T-cell (primary cell): Measurements from ENCODE around the gene GTPBP3. TPM values are rescaled to one million over a fixed set of nuclear protein-coding genes. Genes with fewer than 3 reads are reported as not detected.
A peak's percentile ranks its signal among the peaks of the same experiment; 100 is the strongest.

Experiments used
- ATAC-seq, 4 experiments: fragments of 200-7000 bp in 3 of 4; fragments of 150-1000 bp in 1 of 4; cut with Tn5 transposase; replicated peaks in 1 of 4; 1 replicate in 3 of 4; 2 replicates in 1 of 4; pipeline ENCODE4 v1.10.0; 2021; ENCODE audit warnings: moderate library complexity in 3 of 4, mild to moderate bottlenecking in 2 of 4, moderate number of reproducible peaks in 1 of 4
- CTCF ChIA-PET, 2 donors: fragments of 300-600 bp; sonication (Branson Sonifier 250); formaldehyde crosslinking; loops; one replicate each; lab custom pipeline; 2022; ENCODE audit warnings: antibody characterized with exemption in 2 of 2; lab: Charles Lee
- POLR2A ChIA-PET, 2 donors: fragments of 300-600 bp; sonication (Branson Sonifier 250); formaldehyde crosslinking; loops; one replicate each; lab custom pipeline; 2022; ENCODE audit warnings: antibody characterized with exemption in 2 of 2; lab: Charles Lee
- DNase-seq, 35 experiments: peaks; one replicate each; pipeline versions ENCODE4 v3.0.0 to v3.0.0-alpha.2; 2013 to 2023
- H3K27ac ChIP-seq: one replicate; pipeline ENCODE4 v1.5.1; 2013; ENCODE audit warnings: low read length
- H3K27me3 ChIP-seq, 2 experiments: replicated peaks in 1 of 2; 1 replicate in 1 of 2; 2 replicates in 1 of 2; pipeline versions ENCODE4 v1.6.1 to v1.7.0; 2013; ENCODE audit warnings: low read length in 1 of 2, mixed read lengths in 1 of 2; ENCODE audit not compliant: control insufficient read depth in 2 of 2, insufficient read depth in 2 of 2; ENCODE audit errors: extremely low read depth in 1 of 2
- H3K36me3 ChIP-seq, 2 donors: 1 replicate in 1 of 2; 2 replicates in 1 of 2; pipeline versions ENCODE4 v1.6.1 to v1.7.0; 2013; ENCODE audit warnings: low read length in 1 of 2; ENCODE audit not compliant: control insufficient read depth in 2 of 2, insufficient read depth in 1 of 2; ENCODE audit errors: extremely low read depth in 1 of 2
- H3K4me1 ChIP-seq, 2 experiments: 1 replicate in 1 of 2; 2 replicates in 1 of 2; pipeline versions ENCODE4 v1.6.1 to v1.7.0; 2013; ENCODE audit warnings: low read length in 2 of 2, mixed read lengths in 1 of 2; ENCODE audit not compliant: insufficient read depth in 2 of 2, control insufficient read depth in 1 of 2; ENCODE audit errors: extremely low read depth in 1 of 2
- H3K4me3 ChIP-seq, 2 donors: 1 replicate in 1 of 2; 2 replicates in 1 of 2; pipeline versions ENCODE4 v1.5.1 to v1.7.0; 2013; ENCODE audit warnings: mild to moderate bottlenecking in 2 of 2, low read length in 1 of 2, moderate library complexity in 1 of 2; ENCODE audit not compliant: control insufficient read depth in 1 of 2; ENCODE audit errors: extremely low read depth in 1 of 2
- H3K9me3 ChIP-seq: 2 replicates; pipeline ENCODE4 v1.7.0; 2013
- H3K27ac Mint-ChIP-seq, 2 donors: one replicate each; pipeline ENCODE4 v1.8.0; 2020 to 2021; ENCODE audit warnings: mild to moderate bottlenecking in 2 of 2, mixed read lengths in 2 of 2
- H3K27me3 Mint-ChIP-seq, 2 donors: one replicate each; pipeline ENCODE4 v1.8.0; 2021 to 2022; ENCODE audit warnings: mixed read lengths in 2 of 2
- H3K36me3 Mint-ChIP-seq: one replicate; pipeline ENCODE4 v1.8.0; 2021; ENCODE audit warnings: mixed read lengths
- H3K4me1 Mint-ChIP-seq, 3 donors: one replicate each; pipeline ENCODE4 v1.8.0; 2020 to 2022; ENCODE audit warnings: mixed read lengths in 3 of 3, mild to moderate bottlenecking in 1 of 3
- H3K4me3 Mint-ChIP-seq, 3 donors: one replicate each; pipeline ENCODE4 v1.8.0; 2020 to 2022; ENCODE audit warnings: mild to moderate bottlenecking in 3 of 3, mixed read lengths in 3 of 3, moderate library complexity in 3 of 3
- H3K9me3 Mint-ChIP-seq, 3 donors: one replicate each; pipeline ENCODE4 v1.8.0; 2020 to 2022; ENCODE audit warnings: mixed read lengths in 3 of 3
- WGBS: methylation state at CpG from one replicate; pipeline ENCODE4 v1.1.5; 2013; ENCODE audit warnings: missing lambda C conversion rate; ENCODE audit not compliant: insufficient coverage; 5-methylcytosine and 5-hydroxymethylcytosine counted together
- total RNA-seq, 35 experiments: library from RNA in 6 of 35; stranded (reverse) in 6 of 35; fragments of 120-200 nt in 1 of 35; gene quantifications; one replicate each; pipeline versions ENCODE4 v1.2.1 to v1.2.4 and lab custom pipeline; 2013 to 2026

The GTPBP3 gene
- total RNA-seq, 5 donors from 2014 or later (not counting 1 experiment from before 2014, with no cell fraction given), result 31.9 to 72.5 (median 65.7) TPM

DNA sequence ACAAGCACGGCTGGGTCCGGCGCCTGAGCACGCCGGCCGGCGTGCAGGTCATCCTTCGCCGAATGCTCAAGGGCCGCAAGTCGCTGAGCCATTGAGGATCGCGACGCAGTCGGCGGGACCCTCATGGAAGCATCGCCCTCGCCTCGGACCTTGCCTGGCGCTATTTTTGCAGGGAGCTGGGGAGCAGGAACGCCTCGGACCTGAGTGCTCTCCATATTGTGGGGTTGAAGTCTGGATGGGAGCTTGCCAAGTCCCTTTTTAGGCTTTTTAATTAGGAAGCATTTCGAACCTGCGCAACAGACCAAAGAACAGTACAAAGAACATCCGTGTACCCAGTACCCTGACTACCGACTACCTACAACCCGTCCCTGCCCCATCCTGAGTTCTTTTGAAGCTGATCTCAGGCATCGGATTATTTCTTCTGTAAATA lies 31.1 kb upstream of the GTPBP3 start:
- H3K27me3 ChIP-seq, result no peaks in the 10 kb centered on the region
- no peak for DNase-seq
- H3K27me3 Mint-ChIP-seq, result no peaks in the 10 kb centered on the region
- H3K4me3 Mint-ChIP-seq, result peak overlapping the region; percentile 80 to 89 (median 85)
- peak overlapping the region; percentile 59 for H3K27ac ChIP-seq
- ChIA-PET CTCF (interaction anchor here in 1 of 2 donors (0.7 kb wide), 1 partner anchor 40 kb away, joined by 4 read pairs; no protein-coding TSS in a partner anchor), POLR2A (interaction anchor here in 1 of 2 donors (0.9 kb wide), 1 partner anchor 21 kb away, joined by 3 read pairs; no protein-coding TSS in a partner anchor)
- H3K4me3 ChIP-seq, result peak overlapping the region; percentile 67 to 91
- H3K4me1 ChIP-seq, result peaks cover 8 to 74% of the 10 kb centered on the region in 2 experiments
- peaks cover 46 to 61% (median 55%) of the 10 kb centered on the region in 3 donors for H3K4me1 Mint-ChIP-seq
- H3K27ac Mint-ChIP-seq, result peak overlapping the region; percentile 89 to 94
- no peaks in the 10 kb centered on the region for H3K9me3 ChIP-seq
- 3% methylated on average over 24 of the region's 28 CpGs for WGBS
- no peaks in the 10 kb centered on the region for H3K9me3 Mint-ChIP-seq
- H3K36me3 ChIP-seq, result peaks cover 0 to 4% of the 10 kb centered on the region in 2 donors
- no peaks in the 10 kb centered on the region for H3K36me3 Mint-ChIP-seq
- no peak for ATAC-seq

DNA sequence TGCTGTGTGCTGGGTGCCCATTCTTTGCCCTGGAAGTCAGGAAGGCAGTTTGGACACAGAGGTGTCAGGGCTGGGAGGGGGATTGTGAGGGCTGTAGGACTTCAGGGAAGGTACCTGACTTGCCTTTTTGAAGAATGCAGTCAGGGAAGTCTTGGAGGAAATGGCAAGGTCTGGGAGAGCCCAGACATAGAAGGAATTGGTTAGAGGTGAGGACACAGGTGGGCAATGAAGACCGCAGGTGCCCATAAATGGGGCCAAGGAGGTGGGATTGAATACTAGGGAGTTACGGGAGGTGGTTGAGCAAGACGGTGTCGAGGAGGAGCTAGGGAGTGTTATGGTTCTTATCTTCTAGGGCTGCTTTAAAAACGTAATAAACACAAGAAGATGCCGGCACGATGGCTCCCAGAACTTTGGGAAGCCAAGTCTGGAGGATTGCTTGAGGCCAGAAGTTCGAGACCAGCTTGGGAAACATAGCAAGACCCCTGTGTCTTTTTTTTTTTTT lies 29.4 kb upstream of the GTPBP3 start:
- POLR2A ChIA-PET, result interaction anchor here in 1 of 2 donors (1.1 kb wide), 1 partner anchor 41 kb away, joined by 6 read pairs; the partner anchor contains the start of gene BABAM1
- no peaks in the 10 kb centered on the region for H3K27me3 Mint-ChIP-seq

DNA sequence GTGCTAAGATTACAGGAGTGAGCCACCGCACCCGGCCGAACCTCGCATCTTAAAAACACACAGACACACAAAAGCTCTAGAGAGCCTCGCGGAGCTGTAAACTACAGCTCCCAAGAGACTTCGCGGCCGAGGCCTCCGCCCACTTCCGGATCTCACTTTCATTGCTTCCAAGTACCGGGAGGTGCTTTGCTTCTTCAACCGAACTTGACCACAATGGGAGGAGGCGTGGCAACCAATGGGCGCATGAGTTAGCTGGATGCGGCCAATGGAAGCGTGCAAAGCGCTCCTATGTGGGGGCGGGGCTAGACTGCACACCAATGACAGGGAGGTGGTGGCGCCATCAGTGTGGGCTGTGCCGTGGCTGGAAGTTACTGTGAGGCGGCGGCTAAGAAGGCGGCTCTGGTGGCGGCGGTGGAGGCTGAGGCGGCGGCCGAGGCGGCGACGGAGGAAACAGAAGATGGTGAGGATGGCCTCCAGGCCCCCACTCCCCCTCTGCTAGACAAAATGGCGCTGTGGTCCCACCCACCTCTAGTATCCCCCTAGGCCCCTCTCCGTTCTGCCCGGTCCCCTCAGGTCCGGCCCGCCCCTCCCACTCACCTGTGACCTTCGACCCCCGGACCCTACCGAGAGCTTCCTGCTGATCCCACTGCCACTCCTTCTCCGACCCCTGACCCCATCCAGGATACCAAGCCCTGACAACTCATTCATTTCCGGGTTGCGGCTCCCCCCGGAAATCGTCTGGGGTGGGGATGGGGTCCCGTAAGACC lies 28.0 kb upstream of the GTPBP3 start, which contains the start of gene DDA1:
Gene DDA1 (plus strand): TSS at position 366 of the 767 bp plus-strand sequence. CDS start 92 bp downstream, at position 458.
- ATAC-seq, result peak; percentile 84 to 87 (median 86)
- H3K4me1 Mint-ChIP-seq, result peaks cover 41 to 51% (median 51%) of the 10 kb centered on the region in 3 donors
- no peaks in the 10 kb centered on the region for H3K27me3 Mint-ChIP-seq
- peak; percentile 92 to 100 (median 99) for DNase-seq
- no peaks in the 10 kb centered on the region for H3K9me3 Mint-ChIP-seq
- H3K36me3 ChIP-seq, result peaks cover 6 to 21% of the 10 kb centered on the region in 2 donors
- peak within 1 kb of the TSS; percentile 91 to 94 for H3K27ac Mint-ChIP-seq
- peaks cover 4% of the 10 kb centered on the region for H3K36me3 Mint-ChIP-seq
- 0% methylated on average over 29 of the region's 46 CpGs for WGBS
- CTCF ChIA-PET, result interaction anchor here in 1 of 2 donors (0.6 to 1.6 kb wide), 11 partner anchors 9 to 647 kb away, joined by 3 to 20 read pairs (median 5); partner anchors contain the start of genes BABAM1, BST2 and MVB12A
- no peaks in the 10 kb centered on the region for H3K27me3 ChIP-seq
- H3K27ac ChIP-seq, result peak within 1 kb of the TSS; percentile 52
- H3K4me1 ChIP-seq, result peaks cover 6 to 60% of the 10 kb centered on the region in 2 experiments
- POLR2A ChIA-PET, result interaction anchor here (0.5 to 1.2 kb wide), 9 partner anchors 19 to 747 kb away, joined by 3 to 8 read pairs (median 3); partner anchors contain the start of genes BABAM1 (in 2 of the 2) and MVB12A (in 1 of the 2)
- H3K4me3 Mint-ChIP-seq, result peak within 1 kb of the TSS; percentile 93 to 98 (median 96)
- H3K4me3 ChIP-seq, result peak within 1 kb of the TSS; percentile 62 to 75
- H3K9me3 ChIP-seq, result no peaks in the 10 kb centered on the region

More for the DNA sequence above, 29.4 kb upstream of the GTPBP3 start:
- Histone ChIP-seq H3K9me3 (no peaks in the 10 kb centered on the region), H3K27me3 (no peaks in the 10 kb centered on the region), H3K4me1 (peaks cover 6 to 72% of the 10 kb centered on the region in 2 experiments), H3K4me3 (no peak overlapping the region), H3K36me3 (peaks cover 0 to 12% of the 10 kb centered on the region in 2 donors), H3K27ac (no peak overlapping the region)
- Mint-ChIP-seq H3K27ac (peak overlapping the region in 1 of 2 donors; percentile 36), H3K4me1 (peaks cover 48 to 59% (median 57%) of the 10 kb centered on the region in 3 donors), H3K36me3 (peaks cover 4% of the 10 kb centered on the region), H3K9me3 (no peaks in the 10 kb centered on the region), H3K4me3 (peak overlapping the region; percentile 49 to 89 (median 80))
- no peak for DNase-seq
- ATAC-seq, result no peak
- 95% methylated on average over 7 of the region's 8 CpGs for WGBS
- CTCF ChIA-PET, result interaction anchor here in 1 of 2 donors (0.6 to 0.8 kb wide), 2 partner anchors 41 to 96 kb away, joined by 3 read pairs; partner anchors contain the start of gene BABAM1

DNA sequence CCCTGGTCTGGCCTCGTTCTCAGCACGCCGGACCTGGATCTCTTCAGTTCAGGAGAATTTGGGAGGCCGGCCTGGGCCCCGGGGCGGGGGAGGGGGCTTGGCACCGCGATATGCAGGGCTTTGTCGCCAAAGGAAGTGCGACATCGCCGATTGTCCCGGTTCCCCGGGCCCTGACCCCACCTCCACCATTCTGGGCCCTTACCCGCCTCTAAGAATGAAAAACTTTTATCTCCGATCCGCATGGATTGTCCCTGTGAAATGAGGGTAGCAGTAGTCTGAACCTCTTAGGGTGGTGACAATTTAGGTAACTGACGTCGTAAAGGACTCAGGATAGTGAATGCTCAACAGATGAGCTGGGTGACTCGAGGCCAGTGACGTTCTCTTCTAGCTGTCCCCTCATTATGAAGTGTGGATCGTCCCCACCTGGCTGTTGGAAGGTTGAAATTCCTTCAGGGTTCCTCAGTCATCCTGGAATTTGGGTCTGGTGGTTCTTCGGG lies 27.3 kb upstream of the GTPBP3 start:
- peak overlapping the region; percentile 93 to 98 (median 96) for H3K4me3 Mint-ChIP-seq
- peak in 5 of 35 experiments; percentile 14 to 33 (median 18) for DNase-seq
- POLR2A ChIA-PET, result interaction anchor here (0.6 to 1.2 kb wide), 3 partner anchors 43 to 110 kb away, joined by 3 to 4 read pairs (median 3); partner anchors contain the start of genes BABAM1 (in 2 of the 2) and MVB12A (in 1 of the 2)
- H3K27me3 Mint-ChIP-seq, result no peaks in the 10 kb centered on the region
- ATAC-seq, result no peak
- peaks cover 4% of the 10 kb centered on the region for H3K36me3 Mint-ChIP-seq
- CTCF ChIA-PET, result interaction anchor here in 1 of 2 donors (1.2 to 1.6 kb wide), 4 partner anchors 23 to 79 kb away, joined by 3 to 20 read pairs (median 5); partner anchors contain the start of gene BABAM1
- no peaks in the 10 kb centered on the region for H3K27me3 ChIP-seq
- peaks cover 10 to 26% of the 10 kb centered on the region in 2 donors for H3K36me3 ChIP-seq
- H3K4me1 ChIP-seq, result peaks cover 6 to 54% of the 10 kb centered on the region in 2 experiments
- 14% methylated on average over 10 of the region's 23 CpGs for WGBS
- peaks cover 36 to 47% (median 45%) of the 10 kb centered on the region in 3 donors for H3K4me1 Mint-ChIP-seq
- H3K27ac Mint-ChIP-seq, result peak overlapping the region; percentile 91 to 94
- H3K4me3 ChIP-seq, result peak overlapping the region; percentile 62 to 75
- H3K9me3 Mint-ChIP-seq, result no peaks in the 10 kb centered on the region
- H3K9me3 ChIP-seq, result no peaks in the 10 kb centered on the region
- peak overlapping the region; percentile 52 for H3K27ac ChIP-seq

DNA sequence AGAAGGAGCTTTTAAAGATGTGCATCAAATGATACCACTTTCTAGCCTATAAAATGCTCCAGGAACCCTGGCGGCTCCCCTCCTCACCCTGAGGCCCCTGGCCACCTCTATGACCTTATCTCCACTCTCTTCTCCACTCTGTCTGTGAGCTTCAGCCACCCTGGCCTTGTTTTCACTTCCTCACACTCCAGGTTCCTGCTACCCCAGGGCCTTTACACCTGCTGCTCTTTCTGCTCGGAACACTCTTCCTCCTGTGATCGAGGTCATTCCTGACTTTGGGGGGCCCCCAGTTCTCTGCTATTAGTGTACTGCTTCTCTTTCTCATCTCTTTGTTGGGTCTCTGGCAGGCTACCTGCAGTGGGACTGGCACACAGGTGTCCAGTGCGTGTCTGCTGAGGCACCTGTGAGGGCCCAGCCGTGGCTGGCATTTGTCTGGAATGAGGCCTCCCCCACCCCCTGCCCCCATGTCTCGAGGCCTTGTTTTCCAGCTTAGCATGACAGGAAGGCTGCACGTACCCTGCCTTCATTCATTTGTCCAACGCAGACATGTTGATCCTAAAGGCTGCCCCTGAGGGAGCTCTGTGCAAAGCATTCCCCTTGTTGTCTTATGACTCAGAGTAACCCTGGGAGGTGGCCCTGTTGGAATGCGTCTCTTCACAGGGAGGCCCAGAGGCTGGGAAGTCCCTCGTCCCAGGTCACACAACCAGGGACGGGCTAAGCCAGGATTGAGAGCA lies 25.7 kb upstream of the GTPBP3 start:
- 92% methylated on average over 10 of the region's 11 CpGs for WGBS
- Mint-ChIP-seq H3K4me1 (peaks cover 32 to 40% (median 38%) of the 10 kb centered on the region in 3 donors), H3K27me3 (no peaks in the 10 kb centered on the region), H3K4me3 (peak overlapping the region; percentile 41 to 96 (median 60)), H3K27ac (peak overlapping the region in 1 of 2 donors; percentile 44), H3K36me3 (peaks cover 14% of the 10 kb centered on the region), H3K9me3 (no peaks in the 10 kb centered on the region)
- no peaks in the 10 kb centered on the region for H3K27me3 ChIP-seq
- H3K36me3 ChIP-seq, result peaks cover 10 to 34% of the 10 kb centered on the region in 2 donors
- no peak overlapping the region for H3K27ac ChIP-seq
- no peak overlapping the region for H3K4me3 ChIP-seq
- DNase-seq (no peak), ATAC-seq (no peak)
- CTCF ChIA-PET, result interaction anchor here in 1 of 2 donors (0.5 to 0.6 kb wide), 2 partner anchors 15 to 27 kb away, joined by 7 to 9 read pairs; no protein-coding TSS in a partner anchor
- H3K9me3 ChIP-seq, result no peaks in the 10 kb centered on the region
- H3K4me1 ChIP-seq, result peaks cover 6 to 41% of the 10 kb centered on the region in 2 experiments
- POLR2A ChIA-PET, result no interaction called here
